HepG2 (cell line): ENCODE measurements around the gene EIF3J. TPM values are rescaled to one million over a fixed set of nuclear protein-coding genes. Genes with fewer than 3 reads are reported as not detected.

Experiments used
- AGO2 ChIP-seq: fragments of 200-400 bp; formaldehyde crosslinking; optimal IDR thresholded peaks from 2 replicates; pipeline ENCODE3; 2017; ENCODE audit warnings: mild to moderate bottlenecking, low read depth, low read length, moderate library complexity
- CREM ChIP-seq, 2 experiments: sonication (generic) in 1 of 2; formaldehyde crosslinking in 1 of 2; IDR thresholded peaks; 2 replicates each; pipeline versions ENCODE4 v1.4.0 to v1.6.1; 2016 to 2020; ENCODE audit warnings: antibody characterized with exemption in 1 of 2, mild to moderate bottlenecking in 1 of 2, missing genetic modification reagents in 1 of 2
- ISL2 ChIP-seq: sonication (generic); formaldehyde crosslinking; IDR thresholded peaks from 2 replicates; pipeline ENCODE4 v1.5.0; 2020; ENCODE audit warnings: missing genetic modification reagents
- MXI1 ChIP-seq: IDR thresholded peaks from 3 replicates; pipeline ENCODE4 v1.6.1; 2012; ENCODE audit warnings: low read depth, low read length, inconsistent platforms, borderline replicate concordance
- MYPOP ChIP-seq: sonication (generic); formaldehyde crosslinking; IDR thresholded peaks from 2 replicates; pipeline ENCODE4 v1.8.1; 2023; ENCODE audit warnings: mild to moderate bottlenecking, moderate library complexity, missing genetic modification reagents
- TEF ChIP-seq: sonication (generic); formaldehyde crosslinking; IDR thresholded peaks from 2 replicates; pipeline ENCODE4 v1.5.0; 2020; ENCODE audit warnings: missing genetic modification reagents
- TRIM22 ChIP-seq: fragments of 450-650 bp; IDR thresholded peaks from 2 replicates; pipeline ENCODE4 v1.6.1; 2017
- USF2 ChIP-seq, 2 experiments: sonication (generic) in 1 of 2; formaldehyde crosslinking in 1 of 2; IDR thresholded peaks; 2 replicates each; pipeline versions ENCODE4 v1.5.1 to v1.6.1; 2011 to 2020; ENCODE audit warnings: borderline replicate concordance in 1 of 2, low read depth in 1 of 2, low read length in 1 of 2, mild to moderate bottlenecking in 1 of 2, missing genetic modification reagents in 1 of 2, moderate library complexity in 1 of 2
- ZBTB39 ChIP-seq: sonication (generic); formaldehyde crosslinking; IDR thresholded peaks from 2 replicates; pipeline ENCODE4 v1.5.0; 2020; ENCODE audit warnings: missing genetic modification reagents
- ZBTB46 ChIP-seq: sonication (generic); formaldehyde crosslinking; IDR thresholded peaks from 2 replicates; pipeline ENCODE4 v1.4.0; 2020; ENCODE audit warnings: mild to moderate bottlenecking, missing genetic modification reagents, borderline replicate concordance
- ZNF180 ChIP-seq: sonication (generic); formaldehyde crosslinking; IDR thresholded peaks from 2 replicates; pipeline ENCODE4 v1.4.0; 2020; ENCODE audit warnings: low read depth, missing genetic modification reagents, borderline replicate concordance
- ZNF496 ChIP-seq: sonication (generic); formaldehyde crosslinking; IDR thresholded peaks from 2 replicates; pipeline ENCODE4 v1.8.1; 2023; ENCODE audit warnings: mild to moderate bottlenecking, moderate library complexity, missing genetic modification reagents; ENCODE audit not compliant: insufficient replicate concordance
- polyA plus RNA-seq, 8 experiments: library from polyadenylated mRNA; depleted of rRNA in 3 of 8; stranded (reverse) in 7 of 8; unstranded in 1 of 8; fragments of >200 nt; fragmentation: Illumina TruSeq in 4 of 8; extraction: Trizol in 4 of 8; gene quantifications; 2 replicates each; pipeline versions ENCODE4 v1.2.1 to v1.2.3, GENCODE V29; 2011 to 2016; ENCODE audit warnings: low read depth in 4 of 8, missing spikeins in 1 of 8, mixed read lengths in 1 of 8; ENCODE audit not compliant: insufficient read depth in 1 of 8
- total RNA-seq, 5 experiments: library from RNA; depleted of rRNA; stranded (reverse); fragments of >200 nt; fragmentation: Illumina TruSeq; extraction: Trizol; gene quantifications; 2 replicates each; pipeline ENCODE4 v1.2.3, GENCODE V29; 2016; ENCODE audit warnings: low read depth in 1 of 5

Gene EIF3J
- total and polyA plus RNA-seq, 2 of the 13 experiments (the other 11 are each of a cell fraction or from before 2014, with no cell fraction given): 51.7 to 69.2 TPM

GRCh38 chr15:44536962-44537734, at the start of gene EIF3J (continued):
- no peak for TF ChIP-seq ZNF180
- no peak for TF ChIP-seq TEF (CRISPR knock-in tag)
- peak; percentile 83 for TF ChIP-seq AGO2
- no peak for TF ChIP-seq TRIM22
- no peak for TF ChIP-seq USF2 (IDR thresholded peaks at IDR 0.05; ENCODE audit: low read depth, low read length)
- no peak for TF ChIP-seq USF2 (CRISPR knock-in tag; IDR thresholded peaks at IDR 0.05; ENCODE audit: borderline replicate concordance)
- TF ChIP-seq ZNF496 (CRISPR knock-in tag): no peak
- 0 out of 2 replicates have a peak, but pooled peaks have one; percentile 16 for TF ChIP-seq ISL2
- TF ChIP-seq ZBTB46 (CRISPR knock-in tag): no peak
- TF ChIP-seq MXI1: peak; percentile 80; the same call in 2 of the 3 replicates
- no peak for TF ChIP-seq ZBTB39 (CRISPR knock-in tag)
- no peak for TF ChIP-seq CREM (IDR thresholded peaks at IDR 0.05)
- TF ChIP-seq CREM (CRISPR knock-in tag; IDR thresholded peaks at IDR 0.05): no peak
- peak; percentile 65 for TF ChIP-seq MYPOP
